Lower leg skin (tissue), 4 donors: ENCODE data around the gene AMY1A. TPM values are rescaled to one million over a fixed set of nuclear protein-coding genes. Genes with fewer than 3 reads are reported as not detected.
"Not testable (repeated sequence)": the region's sequence is repeated elsewhere in the genome, so short reads cannot be mapped to it uniquely, and the experiment has no call there.

ENCODE experiments used
- DNase-seq, 2 donors: peaks; one replicate each; pipeline ENCODE4 v3.0.0-alpha.2; 2019; ENCODE audit warnings: low spot score in 2 of 2
- H3K4me3 ChIP-seq: fragments of 200-600 bp; sonication (generic); 2 replicates; pipeline ENCODE4 v1.5.1; 2017; ENCODE audit warnings: mild to moderate bottlenecking, low read depth; ENCODE audit not compliant: poor library complexity, severe bottlenecking
- WGBS, 2 donors: methylation state at CpG; one replicate each; pipeline ENCODE4 v1.1.5; 2018; 5-methylcytosine and 5-hydroxymethylcytosine counted together
- intact Hi-C: fragments of 100-400 bp; cut with DNase I; formaldehyde crosslinking; loops from one replicate; pipeline ENCODE4 v1.15.0; 2023; ENCODE audit warnings: low total_unique reads
- total RNA-seq, 4 donors: library from RNA; depleted of rRNA; stranded (reverse); fragments of >200 nt; gene quantifications; one replicate each; pipeline ENCODE4 v1.1.0, GENCODE V29; 2016

AMY1A gene
- total RNA-seq, 4 donors from 2014 or later, result not detected

DNA sequence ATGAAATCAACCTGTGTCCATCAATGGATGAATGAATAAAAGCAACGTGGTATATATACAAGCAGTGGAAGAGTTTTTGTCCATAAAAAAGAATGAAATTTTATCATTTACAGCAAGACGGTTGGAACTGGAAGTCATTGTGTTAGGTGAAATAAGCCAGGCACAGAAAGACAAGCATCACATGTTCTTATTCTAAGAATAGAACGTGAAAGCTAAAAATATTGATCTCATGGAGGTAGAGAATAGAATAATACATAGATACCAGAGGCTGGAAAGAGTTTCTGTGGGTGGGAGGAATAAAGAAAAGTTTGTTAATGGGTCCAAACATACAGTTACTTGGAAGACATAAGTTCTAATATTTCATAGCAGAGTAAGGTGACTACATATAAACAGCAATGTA, 54.8 kb downstream of the AMY1A start:
- H3K4me3 ChIP-seq, DNase-seq, intact Hi-C loops: not testable (repeated sequence)
- WGBS, 2 donors, result no CpG with 5 or more reads among the region's 3 CpGs

Other genes with a start within 250 kb of the AMY1A start
- 10 to 100 TPM; 17.7 to 33.8 (median 19.7) TPM for gene RNPC3, start 130.1 kb upstream of the AMY1A start, total RNA-seq
- gene AMY2B, start 84.2 kb upstream of the AMY1A start, total RNA-seq, result 10 to 100 TPM; 16.8 to 19.4 (median 17.9) TPM
- 1 to 10 TPM in 2 of 4 donors, under 1 TPM in 1, not detected in 1; 0.19 to 2.9 (median 1.6) TPM for gene AMY2A, start 38.3 kb upstream of the AMY1A start, total RNA-seq
- gene AMY1B, start 40.5 kb downstream of the AMY1A start, total RNA-seq, result not detected
- under 1 TPM in 1 of 4 donors, not detected in 3; 0.91 TPM for gene AMY1C, start 94.1 kb downstream of the AMY1A start, total RNA-seq